Fibroblast of skin of back (primary cell): ENCODE results near the gene CCDC191.

Source experiments
- DNase-seq: peaks from one replicate; pipeline ENCODE4 v3.0.0-alpha.2; 2013

Gene CCDC191

DNA sequence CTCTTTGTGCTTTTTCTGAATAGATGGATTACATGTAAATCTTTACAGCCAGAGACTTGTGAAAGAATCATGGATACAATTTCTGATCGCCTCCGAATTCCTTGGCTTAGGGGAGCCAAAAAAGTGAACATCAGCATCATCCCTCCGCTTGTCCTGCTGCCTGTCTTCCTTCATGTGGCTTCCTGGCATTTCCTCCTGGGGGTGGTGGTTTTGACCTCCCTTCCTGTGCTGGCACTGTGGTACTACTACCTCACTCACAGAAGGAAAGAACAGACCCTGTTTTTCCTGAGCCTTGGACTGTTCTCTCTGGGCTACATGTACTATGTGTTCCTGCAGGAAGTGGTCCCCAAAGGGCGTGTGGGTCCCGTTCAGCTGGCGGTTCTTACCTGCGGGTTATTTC lies 102.6 kb downstream of the CCDC191 start:
- no peak for DNase-seq

DNA sequence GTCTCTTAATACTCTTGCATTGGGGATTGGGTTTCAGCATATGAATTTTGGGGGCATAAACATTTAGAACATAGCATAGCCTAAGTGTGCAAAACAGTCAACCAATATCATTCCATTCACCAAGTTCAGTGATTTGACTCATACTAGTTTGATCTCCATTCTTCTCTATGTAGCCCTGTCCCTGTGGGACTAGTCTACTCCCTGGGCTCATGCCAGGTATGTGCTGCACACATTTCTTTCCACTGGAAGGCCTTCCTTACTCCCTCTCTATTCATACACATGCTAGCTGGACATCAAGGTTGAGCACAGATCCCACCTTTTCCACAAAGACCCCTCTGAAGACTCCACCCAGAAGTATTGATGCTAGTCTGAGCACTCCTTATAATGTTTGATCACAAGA lies 103.4 kb downstream of the CCDC191 start:
- DNase-seq, result peak; percentile 27

DNA sequence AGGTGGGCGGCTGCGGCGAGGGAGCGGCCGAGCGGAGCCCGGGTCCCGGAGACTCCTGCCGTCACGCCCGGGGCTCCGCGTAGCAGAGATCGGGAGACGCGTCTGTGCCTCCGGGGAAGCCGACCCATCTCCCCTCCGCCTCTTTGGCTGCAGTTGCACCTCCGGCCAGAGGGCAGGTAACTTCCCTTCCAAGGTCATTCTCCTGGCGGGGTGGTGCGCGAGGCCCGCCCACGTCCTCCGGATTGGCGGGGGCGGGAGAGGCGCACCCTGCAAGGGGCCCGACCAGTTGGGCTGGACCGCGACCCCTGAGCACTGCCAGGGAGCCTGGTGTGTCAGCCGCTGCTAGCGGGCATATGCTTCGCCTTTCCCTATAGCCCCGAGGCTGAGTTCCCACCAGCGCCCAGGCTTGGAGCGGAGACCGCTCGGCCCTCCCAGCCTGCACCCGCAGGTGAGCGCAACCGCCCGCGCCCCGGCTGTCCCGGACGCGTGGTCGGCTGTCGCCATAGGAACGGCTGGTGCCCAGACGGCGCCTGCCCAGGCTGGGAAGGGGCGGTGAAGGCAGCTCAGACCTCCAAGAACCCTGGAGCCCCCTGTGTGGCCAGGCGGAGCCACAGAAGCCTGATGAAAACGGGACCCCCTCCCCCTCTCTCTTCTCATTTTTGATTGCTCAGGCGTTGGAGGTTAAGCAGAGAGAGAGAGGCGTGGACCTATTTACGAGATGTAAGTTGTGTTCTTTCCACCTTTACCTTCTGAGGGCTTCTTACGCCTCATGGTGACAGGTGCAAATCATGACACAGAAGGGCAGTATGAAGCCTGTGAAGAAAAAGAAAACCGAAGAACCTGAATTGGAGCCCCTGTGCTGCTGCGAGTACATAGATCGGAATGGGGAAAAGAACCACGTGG lies 108.1 kb downstream of the CCDC191 start:
- no peak for DNase-seq

DNA sequence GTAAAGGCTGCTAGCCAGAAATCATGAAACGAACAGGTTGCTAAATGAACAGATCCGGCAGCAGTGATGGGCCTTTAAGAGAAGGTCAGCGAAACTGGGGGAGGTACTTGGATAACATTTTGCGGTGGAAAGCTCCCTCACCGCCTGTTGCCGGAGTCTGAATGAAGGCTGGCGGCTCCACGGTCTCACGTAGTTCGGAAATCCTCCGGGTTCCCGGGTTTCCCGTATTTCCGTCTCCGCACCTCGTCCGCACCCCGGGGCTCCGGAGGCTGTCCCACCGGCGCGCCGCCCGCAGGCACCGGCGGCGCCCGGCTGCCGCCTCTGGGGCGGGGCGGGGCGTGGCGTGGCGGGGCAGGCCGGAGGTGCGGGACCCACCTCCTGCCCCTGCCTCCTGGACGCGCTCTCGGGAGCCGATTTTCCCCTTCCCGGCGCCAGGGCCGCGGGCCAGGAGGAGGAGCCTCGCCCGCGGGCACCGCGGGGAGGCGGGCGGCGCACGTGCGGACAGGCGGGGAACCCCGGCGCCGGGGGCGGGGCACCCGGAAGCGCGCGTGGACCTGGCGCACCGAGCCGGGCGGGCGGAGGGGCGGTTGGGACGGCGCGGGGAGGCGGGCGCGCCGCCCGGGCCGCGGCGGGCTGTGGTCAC lies 108.8 kb downstream of the CCDC191 start, which contains the start of gene ZDHHC23:
ZDHHC23 (plus strand) TSS at position 642 of the 643 bp plus-strand sequence. CDS start 790 bp downstream, outside the sequence.
- DNase-seq, result peak; percentile 38

DNA sequence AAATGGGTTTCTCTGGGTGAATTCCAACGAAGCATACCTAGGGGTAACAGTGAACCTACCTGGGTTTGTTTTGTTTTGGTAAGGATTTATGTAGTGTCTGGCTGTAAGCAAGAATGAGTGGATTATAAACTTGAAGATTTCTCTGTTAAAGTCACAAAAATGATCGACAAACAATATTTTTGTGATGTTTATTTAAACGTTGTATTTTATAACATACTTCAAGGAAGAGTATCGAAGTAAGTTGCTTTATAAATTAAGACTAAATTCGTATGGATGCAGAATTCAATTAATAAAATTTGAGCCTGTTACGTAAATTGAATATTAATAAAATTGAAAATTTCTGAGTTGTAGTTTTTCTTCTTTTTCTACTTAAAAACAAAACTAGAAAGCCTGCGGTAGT lies 109.5 kb downstream of the CCDC191 start:
- DNase-seq, result no peak

DNA sequence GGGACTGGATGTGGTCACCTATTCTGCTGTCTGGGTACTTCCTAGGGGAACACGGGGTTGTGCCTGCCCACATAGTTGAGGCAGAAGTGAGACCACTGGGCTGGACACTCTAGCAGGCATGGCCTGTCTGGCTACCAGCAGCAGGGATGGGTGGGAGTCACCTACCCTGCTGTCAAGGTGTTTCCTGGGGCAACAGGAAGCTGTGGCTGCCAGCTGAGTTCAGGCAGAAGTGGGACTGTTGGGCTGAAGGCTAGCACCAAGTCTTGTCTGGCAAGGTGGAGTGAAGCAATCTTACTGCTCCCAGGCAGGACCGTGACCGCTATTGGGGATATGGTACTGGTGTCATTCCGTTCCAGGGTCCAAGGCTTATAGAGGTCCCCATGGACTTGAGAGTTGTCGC lies 128.8 kb downstream of the CCDC191 start:
- DNase-seq, result no peak

DNA sequence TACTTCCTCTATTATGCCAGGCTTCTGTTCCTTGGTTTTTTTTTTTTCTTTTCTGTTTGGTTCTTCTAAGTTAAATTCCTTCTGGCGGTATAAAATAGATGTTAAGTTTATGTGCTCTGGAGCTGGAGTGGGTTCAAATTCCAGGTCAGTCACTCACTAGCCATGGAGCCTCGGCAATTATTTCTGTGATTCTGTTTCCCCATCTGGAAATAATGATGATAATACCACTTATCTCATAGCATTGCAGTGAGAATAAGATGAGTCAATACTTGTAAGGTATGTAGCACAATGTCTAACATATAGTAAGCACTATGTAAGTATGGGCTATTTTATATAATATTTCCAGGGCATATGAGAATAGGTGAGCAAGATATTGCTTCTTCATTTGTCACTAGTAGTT lies 141.7 kb downstream of the CCDC191 start:
- DNase-seq, result peak; percentile 87
